IgD-negative memory B cell (primary cell): ENCODE data around the gene AKT1. TPM values are rescaled to one million over a fixed set of nuclear protein-coding genes. Genes with fewer than 3 reads are reported as not detected.
"Not testable (repeated sequence)": the region's sequence is repeated elsewhere in the genome, so short reads cannot be mapped to it uniquely, and the experiment has no call there.

ENCODE experiments used
- H3K27ac Mint-ChIP-seq, 3 donors: one replicate each; pipeline ENCODE4 v1.8.0; 2020 to 2022; ENCODE audit warnings: mild to moderate bottlenecking in 3 of 3, mixed read lengths in 3 of 3, moderate library complexity in 1 of 3
- H3K27me3 Mint-ChIP-seq: one replicate; pipeline ENCODE4 v1.8.0; 2021; ENCODE audit warnings: mixed read lengths
- H3K36me3 Mint-ChIP-seq: one replicate; pipeline ENCODE4 v1.8.0; 2020; ENCODE audit warnings: mild to moderate bottlenecking, mixed read lengths
- H3K4me1 Mint-ChIP-seq, 3 donors: one replicate each; pipeline ENCODE4 v1.8.0; 2020 to 2022; ENCODE audit warnings: mixed read lengths in 3 of 3, mild to moderate bottlenecking in 1 of 3
- H3K4me3 Mint-ChIP-seq, 4 donors: one replicate each; pipeline ENCODE4 v1.8.0; 2020 to 2022; ENCODE audit warnings: mild to moderate bottlenecking in 4 of 4, mixed read lengths in 4 of 4, moderate library complexity in 3 of 4
- H3K9me3 Mint-ChIP-seq, 3 donors: one replicate each; pipeline ENCODE4 v1.8.0; 2020 to 2021; ENCODE audit warnings: mixed read lengths in 3 of 3, mild to moderate bottlenecking in 1 of 3
- polyA plus RNA-seq: library from polyadenylated mRNA; unstranded; fragments of 300-500 nt; fragmentation: Illumina TruSeq; gene quantifications from one replicate; pipeline ENCODE4 v1.2.3, GENCODE V29; 2021

The AKT1 gene
- polyA plus RNA-seq, 1 donor from 2014 or later = 8.2 TPM

- peaks cover 6% of the 10 kb centered on the region for H3K27me3 Mint-ChIP-seq
- H3K27ac Mint-ChIP-seq = no peak overlapping the region
- H3K9me3 Mint-ChIP-seq = no peaks in the 10 kb centered on the region
- no peak overlapping the region for H3K4me3 Mint-ChIP-seq
- H3K36me3 Mint-ChIP-seq = no peaks in the 10 kb centered on the region
- peaks cover 0 to 2% (median 0%) of the 10 kb centered on the region in 3 donors for H3K4me1 Mint-ChIP-seq
Observed at GRCh38 chr14:104731320-104732294, 63.9 kb downstream of the AKT1 start.

DNA sequence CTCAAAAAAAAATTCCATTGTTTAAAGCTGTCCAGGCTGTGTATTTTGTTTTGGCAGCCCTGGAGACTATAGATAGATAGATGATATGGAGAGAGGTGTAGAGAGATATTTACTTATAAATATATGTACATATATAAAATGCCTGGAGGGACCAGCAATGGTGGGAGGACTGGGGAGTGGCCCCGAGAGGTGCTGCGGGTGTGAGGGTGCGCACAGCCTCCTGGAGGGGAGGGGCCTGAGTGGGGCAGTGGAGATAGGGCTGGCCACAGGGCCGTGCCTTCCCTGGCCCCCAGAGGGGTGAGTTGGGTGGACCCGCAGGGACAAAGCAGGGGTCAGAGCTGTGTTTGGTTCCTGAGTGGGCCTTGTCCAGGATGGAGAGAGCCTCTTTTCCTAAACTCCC lies 65.1 kb downstream of the AKT1 start:
- Mint-ChIP-seq H3K27me3 (peaks cover 6% of the 10 kb centered on the region), H3K9me3 (no peaks in the 10 kb centered on the region), H3K4me3 (no peak overlapping the region), H3K4me1 (peaks cover 0 to 2% (median 0%) of the 10 kb centered on the region in 3 donors), H3K27ac (no peak overlapping the region), H3K36me3 (no peaks in the 10 kb centered on the region)

- H3K4me1 Mint-ChIP-seq = peaks cover 0 to 2% (median 0%) of the 10 kb centered on the region in 3 donors
- no peaks in the 10 kb centered on the region for H3K36me3 Mint-ChIP-seq
- no peak overlapping the region for H3K27ac Mint-ChIP-seq
- no peaks in the 10 kb centered on the region for H3K9me3 Mint-ChIP-seq
- no peak overlapping the region for H3K4me3 Mint-ChIP-seq
- H3K27me3 Mint-ChIP-seq = peaks cover 6% of the 10 kb centered on the region
Observed at GRCh38 chr14:104729835-104730181, 65.7 kb downstream of the AKT1 start.

GRCh38 chr14:104729176-104729834 lies 66.2 kb downstream of the AKT1 start:
- H3K4me1 Mint-ChIP-seq, H3K9me3 Mint-ChIP-seq, H3K27me3 Mint-ChIP-seq, H3K4me3 Mint-ChIP-seq, H3K36me3 Mint-ChIP-seq: not testable (repeated sequence)
- peak overlapping the region in 1 of 3 donors; percentile 40 for H3K27ac Mint-ChIP-seq

- Mint-ChIP-seq H3K9me3 (no peaks in the 10 kb centered on the region), H3K4me3 (no peak overlapping the region), H3K27me3 (peaks cover 6% of the 10 kb centered on the region), H3K27ac (peak overlapping the region in 1 of 3 donors; percentile 40), H3K36me3 (no peaks in the 10 kb centered on the region), H3K4me1 (peaks cover 0 to 2% (median 0%) of the 10 kb centered on the region in 3 donors)
Observed at GRCh38 chr14:104728631-104729030, 66.9 kb downstream of the AKT1 start.

DNA sequence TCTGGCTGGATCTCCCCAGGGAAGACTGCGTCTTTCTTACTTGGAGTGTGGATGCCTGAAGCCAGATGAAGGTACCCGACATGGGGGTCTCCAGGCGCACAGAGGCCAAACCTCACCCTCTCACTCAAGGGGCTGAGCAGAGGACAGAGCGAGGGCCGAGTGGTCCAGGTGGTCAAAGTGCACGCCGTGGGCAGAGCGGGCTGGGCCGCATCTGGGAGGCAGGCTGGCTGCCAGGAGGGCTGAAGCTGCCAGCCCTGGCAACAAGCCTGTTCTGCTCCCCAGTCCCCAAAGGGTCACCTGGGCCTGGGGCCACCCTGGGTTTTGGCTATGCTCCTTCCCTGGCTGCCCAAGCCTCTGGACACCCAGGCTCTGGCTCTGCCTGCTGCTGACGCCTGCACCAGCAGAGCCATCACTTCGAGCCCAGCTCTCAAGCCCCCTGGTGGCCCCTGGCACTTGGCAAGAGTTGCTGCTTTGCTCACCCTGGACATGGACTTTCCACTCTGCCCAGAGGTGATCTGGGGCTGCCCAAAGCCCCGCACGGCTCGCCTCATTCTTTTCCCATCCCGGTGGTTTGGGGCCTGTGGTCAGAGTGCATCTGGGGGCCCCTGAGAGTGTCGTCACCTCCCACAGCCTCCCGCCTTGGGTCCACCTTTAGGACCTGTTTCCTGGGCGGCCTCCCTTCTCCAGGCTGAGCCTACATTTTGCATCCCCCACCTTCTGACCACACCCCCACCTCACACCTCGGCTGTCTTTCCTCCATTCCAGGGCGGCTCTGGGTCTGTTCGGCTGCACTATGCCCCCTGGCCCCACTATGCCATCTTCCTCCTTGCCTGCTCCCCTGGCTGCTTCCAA lies 68.7 kb downstream of the AKT1 start:
- no peaks in the 10 kb centered on the region for H3K9me3 Mint-ChIP-seq
- peaks cover 4% of the 10 kb centered on the region for H3K27me3 Mint-ChIP-seq
- H3K4me1 Mint-ChIP-seq = peaks cover 0 to 2% (median 0%) of the 10 kb centered on the region in 3 donors
- peak overlapping the region in 1 of 4 donors; percentile 50 for H3K4me3 Mint-ChIP-seq
- peak overlapping the region in 2 of 3 donors; percentile 42 to 71 for H3K27ac Mint-ChIP-seq
- H3K36me3 Mint-ChIP-seq = no peaks in the 10 kb centered on the region

DNA sequence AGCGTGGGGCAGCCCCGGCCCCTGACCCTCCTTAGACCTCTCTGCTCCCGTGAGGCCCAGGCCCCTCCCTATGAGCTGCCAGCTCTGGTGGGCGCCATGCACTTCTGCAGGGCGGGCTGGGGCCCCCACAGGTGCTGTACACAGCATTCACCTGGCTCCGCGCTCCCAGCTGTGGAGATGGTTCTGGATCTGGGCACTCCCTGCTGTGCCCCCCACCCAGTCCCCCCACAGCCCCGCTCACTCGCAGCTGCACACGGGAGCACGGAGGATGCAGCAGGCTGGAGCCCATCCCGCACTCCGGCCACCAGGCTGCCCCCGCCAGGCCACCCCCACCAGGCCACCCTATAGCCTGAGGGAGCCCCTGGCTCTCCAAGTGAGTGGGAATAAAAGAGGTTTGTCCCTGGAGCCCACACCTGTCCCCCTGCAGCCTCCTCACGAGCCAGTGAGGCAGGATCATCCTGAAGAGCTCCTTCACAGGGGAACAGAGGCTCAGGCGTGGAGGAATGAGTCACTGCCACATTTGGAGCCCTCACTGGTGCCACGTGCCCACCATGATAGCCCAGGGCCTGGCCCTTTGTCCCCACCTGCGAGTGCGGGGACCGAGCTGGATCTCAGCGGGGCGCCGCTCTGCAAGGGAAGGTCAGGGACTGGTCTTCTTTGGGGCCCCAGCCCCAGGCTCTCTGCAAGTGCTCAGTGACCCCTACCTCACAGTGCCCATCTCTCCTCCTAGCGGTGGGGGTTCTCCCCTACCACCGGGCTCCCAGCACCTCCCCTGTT lies 69.6 kb downstream of the AKT1 start:
- Mint-ChIP-seq H3K27me3 (peaks cover 4% of the 10 kb centered on the region), H3K27ac (peak overlapping the region in 1 of 3 donors; percentile 71), H3K36me3 (no peaks in the 10 kb centered on the region), H3K9me3 (no peaks in the 10 kb centered on the region), H3K4me1 (peaks cover 0 to 2% (median 0%) of the 10 kb centered on the region in 3 donors), H3K4me3 (peak overlapping the region in 1 of 4 donors; percentile 72)

DNA sequence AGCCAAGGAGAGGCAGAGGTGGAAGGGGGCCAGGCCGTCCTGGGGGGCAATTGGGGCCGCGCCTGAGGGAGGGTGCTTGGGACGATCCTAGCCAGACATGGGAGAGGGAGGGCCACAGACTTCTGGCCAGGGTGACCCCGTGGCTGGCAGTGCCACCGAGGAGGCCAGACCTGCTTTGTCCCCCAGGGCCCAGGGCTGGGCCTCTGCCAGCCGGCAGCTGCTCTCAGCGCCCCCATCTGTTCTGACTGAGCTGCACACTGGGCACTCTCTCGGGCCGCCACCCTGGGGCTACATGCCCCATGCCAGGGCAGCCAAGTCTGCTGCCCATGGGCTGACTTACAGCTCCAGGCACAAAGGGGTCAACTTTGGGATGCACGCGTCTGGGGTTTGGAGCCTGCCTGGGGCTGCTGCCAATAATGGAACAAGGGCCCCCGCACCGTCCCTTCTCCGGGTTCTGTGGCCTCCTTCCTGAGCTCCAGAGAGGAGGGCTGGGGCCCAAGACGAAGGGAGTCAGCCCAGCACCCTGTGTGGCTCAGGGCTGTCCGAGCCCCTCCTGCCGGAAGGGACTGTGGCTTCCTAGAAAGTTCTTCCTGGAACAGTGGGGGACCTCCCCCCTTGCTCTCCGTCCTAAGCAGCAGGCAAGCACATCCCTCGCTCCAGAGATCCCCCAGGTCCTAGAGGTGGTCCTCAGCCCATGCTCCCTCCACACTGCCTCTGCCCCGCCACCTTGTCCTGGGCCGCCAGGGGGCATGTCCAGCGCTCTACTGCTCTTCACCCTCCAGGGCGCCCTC lies 70.4 kb downstream of the AKT1 start:
- H3K27ac Mint-ChIP-seq = no peak overlapping the region
- no peaks in the 10 kb centered on the region for H3K9me3 Mint-ChIP-seq
- peak overlapping the region in 1 of 4 donors; percentile 72 for H3K4me3 Mint-ChIP-seq
- H3K4me1 Mint-ChIP-seq = peaks cover 0 to 2% (median 0%) of the 10 kb centered on the region in 3 donors
- peaks cover 4% of the 10 kb centered on the region for H3K27me3 Mint-ChIP-seq
- H3K36me3 Mint-ChIP-seq = no peaks in the 10 kb centered on the region

DNA sequence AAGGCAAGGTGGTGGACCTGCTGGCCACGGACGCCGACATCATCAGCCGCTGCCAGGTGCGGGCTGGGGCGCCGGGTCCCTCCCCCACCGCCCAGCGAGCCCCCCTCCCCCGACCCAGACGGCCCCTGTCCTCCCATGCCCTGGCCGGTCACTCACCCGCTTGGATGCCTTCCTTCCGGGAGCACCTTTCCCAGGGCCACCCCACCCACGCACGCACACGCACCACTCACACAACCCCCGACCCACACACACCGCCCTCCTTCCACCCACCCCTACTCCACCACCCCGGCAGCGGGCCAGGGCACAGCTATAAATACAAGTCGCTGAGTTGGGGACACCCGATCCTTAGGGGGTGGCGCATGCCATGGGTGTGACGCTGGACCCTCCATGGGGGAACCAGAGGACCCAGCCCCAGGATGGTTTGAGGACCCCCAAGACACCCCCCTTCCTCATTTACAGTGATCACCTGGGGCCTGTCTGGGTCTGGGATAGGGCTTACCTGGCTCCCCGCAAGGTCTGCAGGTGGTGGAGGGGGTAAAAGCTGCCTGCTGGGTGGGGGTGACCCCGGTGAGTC lies 71.1 kb downstream of the AKT1 start:
- Mint-ChIP-seq H3K4me1 (peaks cover 0 to 2% (median 0%) of the 10 kb centered on the region in 3 donors), H3K36me3 (no peaks in the 10 kb centered on the region), H3K27ac (peak overlapping the region in 1 of 3 donors; percentile 47), H3K27me3 (peaks cover 4% of the 10 kb centered on the region), H3K9me3 (no peaks in the 10 kb centered on the region), H3K4me3 (peak overlapping the region in 3 of 4 donors; percentile 44 to 85 (median 57))

DNA sequence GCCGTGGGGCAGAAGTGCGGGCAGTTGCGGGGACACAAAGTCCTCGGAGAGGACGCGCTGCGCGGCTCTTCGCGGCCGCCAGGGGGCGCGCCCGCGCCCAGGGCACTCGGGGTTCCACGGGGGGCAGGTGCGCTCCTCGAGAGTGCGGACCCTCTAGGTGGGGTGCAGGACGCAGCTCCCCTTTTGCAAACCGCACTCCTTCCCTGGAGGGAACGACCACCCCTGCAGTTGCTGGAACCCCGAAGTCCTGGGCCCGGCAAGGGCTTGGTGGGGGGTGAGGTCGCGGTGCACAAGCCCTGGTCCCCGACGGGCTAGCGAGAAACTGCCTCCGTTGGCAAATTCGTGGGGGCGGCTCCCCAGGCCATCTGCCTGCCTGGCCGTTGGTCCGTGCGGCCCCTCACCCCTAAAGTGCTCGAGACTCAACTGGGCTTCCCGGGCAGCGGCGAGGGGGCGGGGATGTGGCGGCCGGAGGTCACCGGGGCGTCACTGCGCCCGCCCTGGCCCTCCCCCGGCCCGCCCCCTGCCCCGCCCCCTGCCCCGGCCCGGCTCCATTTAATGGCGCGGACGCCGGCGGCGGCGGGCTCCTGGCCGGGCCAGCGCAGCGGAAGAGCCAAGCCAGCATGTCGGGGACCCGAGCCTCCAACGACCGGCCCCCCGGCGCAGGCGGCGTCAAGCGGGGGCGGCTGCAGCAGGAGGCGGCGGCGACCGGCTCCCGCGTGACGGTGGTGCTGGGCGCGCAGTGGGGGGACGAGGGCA lies 71.7 kb downstream of the AKT1 start, which contains the start of gene ADSS1:
Gene ADSS1 (plus strand): TSS at position 579 of the 756 bp plus-strand sequence. CDS start 42 bp downstream, at position 621.
- peaks cover 4% of the 10 kb centered on the region for H3K27me3 Mint-ChIP-seq
- no peaks in the 10 kb centered on the region for H3K36me3 Mint-ChIP-seq
- H3K4me3 Mint-ChIP-seq = peak within 1 kb of the TSS in 3 of 4 donors; percentile 72 to 85 (median 75)
- peaks cover 0 to 2% (median 0%) of the 10 kb centered on the region in 3 donors for H3K4me1 Mint-ChIP-seq
- no peaks in the 10 kb centered on the region for H3K9me3 Mint-ChIP-seq
- peak within 1 kb of the TSS in 1 of 3 donors; percentile 47 for H3K27ac Mint-ChIP-seq

DNA sequence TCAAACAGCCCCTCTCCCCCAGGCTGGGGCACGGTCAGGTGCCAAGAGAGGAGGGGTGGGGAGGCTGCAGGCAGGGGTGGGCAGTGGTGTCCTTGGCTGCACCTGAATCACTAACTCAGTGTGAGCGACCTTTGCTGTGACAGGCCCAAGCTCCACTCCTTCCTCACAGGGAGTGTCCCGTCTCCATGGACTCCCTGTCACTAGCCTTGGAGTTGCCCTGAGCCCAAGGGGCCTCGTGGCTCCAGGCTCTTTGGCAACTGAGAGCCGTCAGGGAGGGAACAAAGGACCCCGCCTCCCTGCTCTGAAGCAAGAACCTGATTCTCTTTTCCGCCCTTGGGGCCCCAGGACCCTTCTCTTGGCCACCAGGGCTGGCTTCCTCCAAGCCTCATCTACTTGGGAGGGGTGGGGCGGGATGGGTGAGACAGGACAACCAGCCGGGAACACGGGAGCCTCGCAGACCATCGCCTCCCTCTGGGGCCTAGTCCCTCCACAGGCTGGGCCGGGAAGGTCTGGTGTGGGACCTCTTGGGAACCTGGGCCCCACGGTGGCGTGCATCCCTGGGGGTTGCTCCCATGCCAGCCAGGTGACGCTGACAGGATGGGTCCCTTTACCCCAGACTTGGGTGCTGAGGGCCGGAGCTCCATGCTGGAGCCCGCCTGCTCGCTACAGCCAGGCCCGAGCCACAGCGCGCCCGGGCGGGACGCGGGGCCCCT lies 72.5 kb downstream of the AKT1 start:
- no peak overlapping the region for H3K27ac Mint-ChIP-seq
- no peaks in the 10 kb centered on the region for H3K36me3 Mint-ChIP-seq
- no peaks in the 10 kb centered on the region for H3K9me3 Mint-ChIP-seq
- H3K4me3 Mint-ChIP-seq = peak overlapping the region in 1 of 4 donors; percentile 17
- peaks cover 4% of the 10 kb centered on the region for H3K27me3 Mint-ChIP-seq
- peaks cover 0 to 2% (median 0%) of the 10 kb centered on the region in 3 donors for H3K4me1 Mint-ChIP-seq
